ENCODE measurements around the gene SLC39A8.
A peak's percentile ranks its signal among the peaks of the same experiment; 100 is the strongest.
"Not testable (repeated sequence)": the region's sequence is repeated elsewhere in the genome, so short reads cannot be mapped to it uniquely, and the experiment has no call there.

The SLC39A8 gene

GRCh38 chr4:102298716-102299115, 46.6 kb downstream of the SLC39A8 start:
- no peak for DNase-seq

GRCh38 chr4:102295153-102295862, 50.0 kb downstream of the SLC39A8 start:
- DNase-seq, result no peak

- DNase-seq, result no peak
Measured at GRCh38 chr4:102288497-102288896, 56.8 kb downstream of the SLC39A8 start.

GRCh38 chr4:102285831-102286230, 59.5 kb downstream of the SLC39A8 start:
- DNase-seq, result no peak

- no peak for DNase-seq
Measured at GRCh38 chr4:102281171-102281839, 64.0 kb downstream of the SLC39A8 start.

GRCh38 chr4:102273317-102273716, 72.0 kb downstream of the SLC39A8 start:
- not testable (repeated sequence) for DNase-seq

- DNase-seq, result no peak
Measured at GRCh38 chr4:102272318-102272717, 73.0 kb downstream of the SLC39A8 start.

GRCh38 chr4:102268355-102268754, 76.9 kb downstream of the SLC39A8 start:
- no peak for DNase-seq

- peak; percentile 48 for DNase-seq
Measured at GRCh38 chr4:102263024-102263787, 82.1 kb downstream of the SLC39A8 start.

- DNase-seq, result no peak
Measured at GRCh38 chr4:102259702-102260101, 85.6 kb downstream of the SLC39A8 start.

- DNase-seq, result no peak
Measured at GRCh38 chr4:102259081-102259480, 86.2 kb downstream of the SLC39A8 start.

- DNase-seq, result no peak
Measured at GRCh38 chr4:102256321-102256720, 89.0 kb downstream of the SLC39A8 start.

- no peak for DNase-seq
Measured at GRCh38 chr4:102253860-102254259, 91.4 kb downstream of the SLC39A8 start.

GRCh38 chr4:102252171-102252570, 93.1 kb downstream of the SLC39A8 start:
- DNase-seq, result no peak

- DNase-seq, result no peak
Measured at GRCh38 chr4:102250341-102250740, 94.9 kb downstream of the SLC39A8 start.

- no peak for DNase-seq
Measured at GRCh38 chr4:102247041-102247440, 98.2 kb downstream of the SLC39A8 start.

GRCh38 chr4:102246416-102246815, 98.9 kb downstream of the SLC39A8 start:
- no peak for DNase-seq

- DNase-seq, result no peak
Measured at GRCh38 chr4:102244878-102245535, 100.3 kb downstream of the SLC39A8 start.

- DNase-seq, result not testable (repeated sequence)
Measured at GRCh38 chr4:102243296-102243695, 102.0 kb downstream of the SLC39A8 start.

- DNase-seq, result no peak
Measured at GRCh38 chr4:102234243-102234838, 110.9 kb downstream of the SLC39A8 start.

- DNase-seq, result no peak
Measured at GRCh38 chr4:102230194-102230593, 115.1 kb downstream of the SLC39A8 start.

- no peak for DNase-seq
Measured at GRCh38 chr4:102227388-102227787, 117.9 kb downstream of the SLC39A8 start.

GRCh38 chr4:102223461-102223860, 121.8 kb downstream of the SLC39A8 start:
- DNase-seq, result no peak
